Stimulated activated naive B cell treated with anti-CD40 and anti-IgM and Interleukin-4, amounts not matched to agents 10 μg/mL and 1 μg/mL and 100 μg/mL, for 72 hours (primary cell): Measurements from ENCODE around the gene JHY.

Experiments used
- ATAC-seq, 2 donors: fragments of 150-1000 bp; cut with Tn5 transposase; replicated peaks; 2 replicates each; pipeline ENCODE4 v1.10.0; 2021; ENCODE audit warnings: moderate library complexity in 1 of 2
- DNase-seq: peaks from one replicate; pipeline ENCODE4 v3.0.0; 2021
- H3K27ac Mint-ChIP-seq: one replicate; pipeline ENCODE4 v1.8.0; 2022; ENCODE audit warnings: mild to moderate bottlenecking, mixed read lengths
- H3K27me3 Mint-ChIP-seq, 2 donors: one replicate each; pipeline ENCODE4 v1.8.0; 2022; ENCODE audit warnings: mixed read lengths in 2 of 2
- H3K36me3 Mint-ChIP-seq, 2 donors: one replicate each; pipeline ENCODE4 v1.8.0; 2022; ENCODE audit warnings: mixed read lengths in 2 of 2, mild to moderate bottlenecking in 1 of 2
- H3K4me1 Mint-ChIP-seq, 2 donors: one replicate each; pipeline ENCODE4 v1.8.0; 2022; ENCODE audit warnings: mixed read lengths in 2 of 2, mild to moderate bottlenecking in 1 of 2
- H3K4me3 Mint-ChIP-seq, 2 donors: one replicate each; pipeline ENCODE4 v1.8.0; 2022; ENCODE audit warnings: mild to moderate bottlenecking in 2 of 2, mixed read lengths in 2 of 2, moderate library complexity in 1 of 2
- H3K9me3 Mint-ChIP-seq, 2 donors: one replicate each; pipeline ENCODE4 v1.8.0; 2022; ENCODE audit warnings: mixed read lengths in 2 of 2, mild to moderate bottlenecking in 1 of 2

The JHY gene

GRCh38 chr11:122888162-122888561, 5.6 kb downstream of the JHY start:
- ATAC-seq: no peak
- no peak for DNase-seq
- Mint-ChIP-seq H3K9me3 (no peaks in the 10 kb centered on the region), H3K27me3 (no peaks in the 10 kb centered on the region), H3K27ac (no peak overlapping the region), H3K36me3 (peaks cover 0 to 6% of the 10 kb centered on the region in 2 donors), H3K4me1 (peaks cover 4 to 15% of the 10 kb centered on the region in 2 donors), H3K4me3 (no peak overlapping the region)

- Mint-ChIP-seq H3K9me3 (no peaks in the 10 kb centered on the region), H3K36me3 (no peaks in the 10 kb centered on the region), H3K4me1 (peaks cover 0 to 12% of the 10 kb centered on the region in 2 donors), H3K4me3 (no peak overlapping the region), H3K27me3 (no peaks in the 10 kb centered on the region), H3K27ac (no peak overlapping the region)
- no peak for DNase-seq
- peak; percentile 65 to 69 for ATAC-seq
These were observed 10.6 kb downstream of the JHY start for GRCh38 chr11:122893131-122893530.

GRCh38 chr11:122895563-122895962, 13.0 kb downstream of the JHY start:
- Mint-ChIP-seq H3K4me1 (peaks cover 0 to 12% of the 10 kb centered on the region in 2 donors), H3K36me3 (no peaks in the 10 kb centered on the region), H3K27ac (no peak overlapping the region), H3K27me3 (no peaks in the 10 kb centered on the region), H3K4me3 (no peak overlapping the region), H3K9me3 (no peaks in the 10 kb centered on the region)
- ATAC-seq: no peak
- no peak for DNase-seq

GRCh38 chr11:122897606-122898210, 15.1 kb downstream of the JHY start:
- H3K9me3 Mint-ChIP-seq: no peaks in the 10 kb centered on the region
- ATAC-seq (no peak), DNase-seq (no peak)
- no peak overlapping the region for H3K27ac Mint-ChIP-seq
- no peaks in the 10 kb centered on the region for H3K27me3 Mint-ChIP-seq
- no peak overlapping the region for H3K4me3 Mint-ChIP-seq
- H3K36me3 Mint-ChIP-seq: no peaks in the 10 kb centered on the region
- H3K4me1 Mint-ChIP-seq: peaks cover 0 to 6% of the 10 kb centered on the region in 2 donors

- Mint-ChIP-seq H3K27me3 (no peaks in the 10 kb centered on the region), H3K4me1 (no peaks in the 10 kb centered on the region), H3K27ac (no peak overlapping the region), H3K4me3 (no peak overlapping the region), H3K9me3 (no peaks in the 10 kb centered on the region), H3K36me3 (no peaks in the 10 kb centered on the region)
- DNase-seq (no peak), ATAC-seq (no peak)
These were observed 16.2 kb downstream of the JHY start for GRCh38 chr11:122898799-122899198.

GRCh38 chr11:122900587-122901202, 18.1 kb downstream of the JHY start:
- Mint-ChIP-seq H3K4me3 (no peak overlapping the region), H3K4me1 (no peaks in the 10 kb centered on the region), H3K27ac (no peak overlapping the region), H3K9me3 (no peaks in the 10 kb centered on the region), H3K36me3 (no peaks in the 10 kb centered on the region), H3K27me3 (no peaks in the 10 kb centered on the region)
- DNase-seq: no peak
- ATAC-seq: no peak

- no peak overlapping the region for H3K4me3 Mint-ChIP-seq
- no peaks in the 10 kb centered on the region for H3K9me3 Mint-ChIP-seq
- DNase-seq: no peak
- no peak for ATAC-seq
- no peaks in the 10 kb centered on the region for H3K4me1 Mint-ChIP-seq
- H3K27me3 Mint-ChIP-seq: no peaks in the 10 kb centered on the region
- no peak overlapping the region for H3K27ac Mint-ChIP-seq
- H3K36me3 Mint-ChIP-seq: no peaks in the 10 kb centered on the region
These were observed 20.4 kb downstream of the JHY start for GRCh38 chr11:122902951-122903350.

- no peak for ATAC-seq
- H3K27me3 Mint-ChIP-seq: no peaks in the 10 kb centered on the region
- no peaks in the 10 kb centered on the region for H3K9me3 Mint-ChIP-seq
- no peak overlapping the region for H3K4me3 Mint-ChIP-seq
- DNase-seq: no peak
- H3K27ac Mint-ChIP-seq: no peak overlapping the region
- H3K4me1 Mint-ChIP-seq: no peaks in the 10 kb centered on the region
- H3K36me3 Mint-ChIP-seq: no peaks in the 10 kb centered on the region
These were observed 28.2 kb downstream of the JHY start for GRCh38 chr11:122910775-122911174.

GRCh38 chr11:122917311-122917710, 34.8 kb downstream of the JHY start:
- ATAC-seq (no peak), DNase-seq (no peak)
- peaks cover 0 to 5% of the 10 kb centered on the region in 2 donors for H3K27me3 Mint-ChIP-seq
- no peak overlapping the region for H3K4me3 Mint-ChIP-seq
- H3K36me3 Mint-ChIP-seq: no peaks in the 10 kb centered on the region
- H3K27ac Mint-ChIP-seq: no peak overlapping the region
- no peaks in the 10 kb centered on the region for H3K9me3 Mint-ChIP-seq
- no peaks in the 10 kb centered on the region for H3K4me1 Mint-ChIP-seq

- no peak for ATAC-seq
- Mint-ChIP-seq H3K36me3 (no peaks in the 10 kb centered on the region), H3K27me3 (peaks cover 0 to 5% of the 10 kb centered on the region in 2 donors), H3K4me3 (no peak overlapping the region), H3K9me3 (no peaks in the 10 kb centered on the region), H3K4me1 (no peaks in the 10 kb centered on the region), H3K27ac (no peak overlapping the region)
- DNase-seq: no peak
These were observed 36.2 kb downstream of the JHY start for GRCh38 chr11:122918734-122919133.

- Mint-ChIP-seq H3K36me3 (no peaks in the 10 kb centered on the region), H3K27ac (no peak overlapping the region), H3K4me1 (no peaks in the 10 kb centered on the region), H3K9me3 (no peaks in the 10 kb centered on the region), H3K27me3 (peaks cover 0 to 5% of the 10 kb centered on the region in 2 donors), H3K4me3 (no peak overlapping the region)
- DNase-seq (no peak), ATAC-seq (no peak)
These were observed 38.0 kb downstream of the JHY start for GRCh38 chr11:122920579-122920978.

GRCh38 chr11:122922893-122923292, 40.3 kb downstream of the JHY start:
- no peaks in the 10 kb centered on the region for H3K9me3 Mint-ChIP-seq
- H3K27me3 Mint-ChIP-seq: peaks cover 0 to 5% of the 10 kb centered on the region in 2 donors
- no peak overlapping the region for H3K27ac Mint-ChIP-seq
- H3K4me3 Mint-ChIP-seq: no peak overlapping the region
- no peaks in the 10 kb centered on the region for H3K4me1 Mint-ChIP-seq
- no peaks in the 10 kb centered on the region for H3K36me3 Mint-ChIP-seq
- no peak for DNase-seq
- ATAC-seq: no peak

- no peak overlapping the region for H3K4me3 Mint-ChIP-seq
- DNase-seq (no peak), ATAC-seq (no peak)
- peaks cover 0 to 2% of the 10 kb centered on the region in 2 donors for H3K27me3 Mint-ChIP-seq
- no peaks in the 10 kb centered on the region for H3K9me3 Mint-ChIP-seq
- H3K27ac Mint-ChIP-seq: no peak overlapping the region
- H3K4me1 Mint-ChIP-seq: no peaks in the 10 kb centered on the region
- no peaks in the 10 kb centered on the region for H3K36me3 Mint-ChIP-seq
These were observed 40.7 kb downstream of the JHY start for GRCh38 chr11:122923302-122923701.

GRCh38 chr11:122931510-122931909, 49.0 kb downstream of the JHY start:
- Mint-ChIP-seq H3K36me3 (peaks cover 4% of the 10 kb centered on the region in 2 donors), H3K27me3 (peaks cover 4 to 5% of the 10 kb centered on the region in 2 donors), H3K9me3 (peaks cover 0 to 2% of the 10 kb centered on the region in 2 donors), H3K4me3 (no peak overlapping the region), H3K27ac (no peak overlapping the region), H3K4me1 (no peaks in the 10 kb centered on the region)
- DNase-seq (no peak), ATAC-seq (no peak)

GRCh38 chr11:122933416-122933815, 50.9 kb downstream of the JHY start:
- no peaks in the 10 kb centered on the region for H3K4me1 Mint-ChIP-seq
- H3K27ac Mint-ChIP-seq: no peak overlapping the region
- H3K4me3 Mint-ChIP-seq: no peak overlapping the region
- H3K27me3 Mint-ChIP-seq: peaks cover 4 to 5% of the 10 kb centered on the region in 2 donors
- peaks cover 4% of the 10 kb centered on the region in 2 donors for H3K36me3 Mint-ChIP-seq
- ATAC-seq (no peak), DNase-seq (no peak)
- H3K9me3 Mint-ChIP-seq: peaks cover 0 to 2% of the 10 kb centered on the region in 2 donors
